ENCODE measurements around the gene LAMC1.

The LAMC1 gene

DNA sequence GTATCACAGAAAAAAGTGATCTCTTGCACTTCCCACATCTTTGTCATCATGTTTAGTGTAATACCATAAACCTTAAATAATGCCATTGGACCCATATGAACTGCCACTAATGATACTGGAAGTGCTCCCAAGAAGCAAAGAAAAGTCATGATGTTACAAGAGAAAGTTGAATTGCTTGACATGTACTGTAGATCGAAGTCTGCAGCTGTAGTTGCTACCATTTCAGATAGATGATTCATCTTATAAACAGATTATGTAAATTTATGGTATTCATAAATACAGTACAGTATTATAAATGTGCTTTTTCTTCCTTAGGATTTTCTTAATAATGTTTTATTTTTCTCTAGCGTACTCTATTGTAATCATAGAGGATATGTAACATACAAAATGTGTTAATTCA lies 132.7 kb downstream of the LAMC1 start:
- DNase-seq, result no peak

GRCh38 chr1:183159960-183160359 lies 136.7 kb downstream of the LAMC1 start:
- peak; percentile 32 for DNase-seq

DNA sequence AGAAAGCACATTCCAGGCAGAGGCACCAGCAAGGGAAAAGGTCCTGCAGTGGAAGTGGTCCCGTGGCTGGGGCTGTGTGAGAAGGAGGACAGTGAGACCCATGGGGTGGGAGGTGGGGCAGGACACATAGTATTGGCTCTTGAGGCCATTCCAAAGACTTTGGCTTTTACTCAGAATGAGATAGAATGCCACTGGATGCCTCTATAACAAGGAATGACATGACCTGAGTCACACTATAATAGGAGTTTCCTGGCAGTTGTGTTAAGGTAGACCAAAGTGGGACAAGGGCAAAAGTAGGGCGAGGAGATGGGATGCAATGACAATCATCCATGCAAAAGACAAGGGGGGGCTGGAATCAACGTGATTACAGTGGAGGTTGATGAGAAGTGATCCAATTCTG lies 138.2 kb downstream of the LAMC1 start:
- DNase-seq, result no peak

GRCh38 chr1:183163316-183163715 lies 140.1 kb downstream of the LAMC1 start:
- DNase-seq, result no peak

GRCh38 chr1:183164340-183164739 lies 141.1 kb downstream of the LAMC1 start:
- no peak for DNase-seq

- DNase-seq, result no peak
These were observed 141.7 kb downstream of the LAMC1 start for GRCh38 chr1:183164963-183165362.

GRCh38 chr1:183165456-183165855 lies 142.2 kb downstream of the LAMC1 start:
- DNase-seq, result no peak

DNA sequence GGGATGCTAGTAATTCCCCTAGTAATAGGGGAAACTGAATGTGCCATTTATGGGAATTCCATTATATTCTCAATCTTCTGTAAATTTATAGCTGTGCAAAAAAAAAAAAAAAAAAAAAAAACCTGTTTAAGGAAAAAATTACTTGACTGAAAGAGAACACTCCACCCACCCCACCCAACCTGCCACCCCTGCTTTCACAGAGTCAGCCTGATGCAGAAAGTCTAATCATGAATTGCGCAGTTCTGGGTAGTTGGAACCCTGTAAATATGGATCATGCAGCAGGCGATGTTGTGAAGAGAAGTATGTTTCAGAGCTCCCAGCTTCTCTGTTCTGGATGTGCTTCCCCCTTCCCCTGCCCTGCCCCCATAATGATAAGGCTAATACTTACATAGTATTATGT lies 143.2 kb downstream of the LAMC1 start:
- no peak for DNase-seq

- no peak for DNase-seq
These were observed 144.5 kb downstream of the LAMC1 start for GRCh38 chr1:183167676-183168075.

- DNase-seq, result no peak
These were observed 145.1 kb downstream of the LAMC1 start for GRCh38 chr1:183168308-183168707.

DNA sequence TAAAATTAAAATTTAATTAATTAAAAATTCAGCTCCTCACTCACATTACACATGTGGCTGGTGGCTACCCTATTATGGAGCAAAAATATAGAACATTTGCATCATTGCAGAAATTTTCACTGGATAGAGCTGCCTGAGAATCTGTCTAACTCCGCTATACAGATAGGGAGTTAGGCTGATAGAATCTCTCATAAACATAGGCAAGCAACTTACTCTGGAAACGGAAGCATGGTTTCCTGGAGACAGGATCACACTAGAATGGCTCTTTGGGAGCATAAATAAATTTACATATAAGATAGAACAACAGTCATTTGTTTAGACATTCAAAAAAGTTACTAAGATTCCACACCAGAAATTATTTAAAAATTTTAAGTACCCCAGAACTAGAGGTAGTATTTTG lies 150.6 kb downstream of the LAMC1 start:
- no peak for DNase-seq

DNA sequence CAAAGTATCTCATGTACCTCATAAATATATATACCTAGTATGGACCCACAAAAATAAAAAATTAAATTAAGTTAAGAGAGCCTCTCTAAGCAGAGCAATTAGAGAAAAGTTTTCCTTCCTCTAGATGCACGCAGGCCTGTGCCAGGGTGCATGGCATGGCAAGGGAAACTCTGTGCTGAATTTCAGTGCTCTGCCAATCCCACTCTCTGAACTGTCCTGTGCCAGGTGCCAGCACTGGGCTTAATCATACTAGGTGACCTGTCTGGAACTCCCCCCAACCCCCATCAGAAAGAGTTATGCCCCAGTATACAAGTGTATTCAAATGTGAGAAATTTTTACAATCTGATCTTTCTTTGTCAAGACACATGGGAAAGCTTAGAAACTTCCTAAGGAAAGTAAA lies 152.4 kb downstream of the LAMC1 start:
- DNase-seq, result no peak

DNA sequence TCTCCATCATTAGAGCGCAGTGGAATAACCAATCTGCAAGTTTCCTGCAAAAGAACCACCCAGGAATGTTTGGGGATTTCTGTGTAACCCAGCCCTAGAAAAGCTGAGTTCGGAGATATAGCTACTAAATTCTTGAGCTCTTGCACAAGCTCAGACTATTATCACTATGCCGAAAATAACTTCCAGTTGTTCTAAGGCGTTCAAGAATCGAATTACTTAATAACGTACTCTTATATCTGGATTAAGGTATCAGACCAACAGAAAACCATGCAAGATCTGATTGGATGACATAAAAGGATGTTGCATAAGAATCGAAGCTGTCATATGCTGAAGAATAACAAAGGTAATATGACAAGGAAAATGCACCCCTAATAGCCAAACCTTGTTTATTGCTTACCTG lies 155.3 kb downstream of the LAMC1 start:
- DNase-seq, result no peak

GRCh38 chr1:183179033-183179432 lies 155.8 kb downstream of the LAMC1 start:
- no peak for DNase-seq

- peak; percentile 54 for DNase-seq
These were observed 157.0 kb downstream of the LAMC1 start for GRCh38 chr1:183180218-183180617.

DNA sequence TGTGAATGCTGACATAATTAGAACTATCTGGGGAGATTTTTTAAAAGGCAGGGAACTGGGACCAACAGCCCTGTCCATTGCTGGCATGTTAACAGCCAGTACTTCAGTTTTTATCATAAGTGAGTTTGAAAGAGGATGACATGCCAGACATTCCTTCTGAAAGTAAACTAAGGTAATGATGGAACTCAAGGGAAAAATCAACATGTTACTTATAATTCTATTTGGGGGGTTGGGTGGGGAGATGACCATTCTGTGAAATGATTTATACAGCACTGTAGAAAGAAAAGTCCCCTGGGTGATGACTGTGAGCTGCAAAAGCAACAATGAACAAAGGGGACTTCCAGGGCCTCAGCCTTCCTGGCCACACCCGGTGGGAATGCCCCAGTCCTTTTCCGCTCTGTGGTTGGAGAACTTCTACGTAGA lies 157.4 kb downstream of the LAMC1 start:
- DNase-seq, result peak; percentile 10

DNA sequence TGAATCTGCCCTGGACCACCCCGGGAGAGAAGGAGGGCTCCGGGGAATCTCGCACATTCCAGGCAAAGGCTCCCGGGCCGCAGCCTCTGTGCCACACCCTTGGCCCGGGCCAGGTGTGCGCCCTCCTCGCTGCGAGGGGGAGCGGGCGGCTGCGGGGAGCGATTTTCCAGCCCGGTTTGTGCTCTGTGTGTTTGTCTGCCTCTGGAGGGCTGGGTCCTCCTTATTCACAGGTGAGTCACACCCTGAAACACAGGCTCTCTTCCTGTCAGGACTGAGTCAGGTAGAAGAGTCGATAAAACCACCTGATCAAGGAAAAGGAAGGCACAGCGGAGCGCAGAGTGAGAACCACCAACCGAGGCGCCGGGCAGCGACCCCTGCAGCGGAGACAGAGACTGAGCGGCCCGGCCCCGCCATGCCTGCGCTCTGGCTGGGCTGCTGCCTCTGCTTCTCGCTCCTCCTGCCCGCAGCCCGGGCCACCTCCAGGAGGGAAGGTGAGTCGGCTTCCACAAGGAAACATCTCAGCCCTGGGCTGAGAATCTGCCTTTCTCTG lies 162.8 kb downstream of the LAMC1 start, which contains the start of gene LAMC2:
TSS of gene LAMC2 (plus strand) at position 324 of the 550 bp plus-strand sequence. CDS start at position 413, 89 bp downstream.
- DNase-seq, result peak; percentile 16

- DNase-seq, result no peak
These were observed 163.6 kb downstream of the LAMC1 start for GRCh38 chr1:183186841-183187240.

DNA sequence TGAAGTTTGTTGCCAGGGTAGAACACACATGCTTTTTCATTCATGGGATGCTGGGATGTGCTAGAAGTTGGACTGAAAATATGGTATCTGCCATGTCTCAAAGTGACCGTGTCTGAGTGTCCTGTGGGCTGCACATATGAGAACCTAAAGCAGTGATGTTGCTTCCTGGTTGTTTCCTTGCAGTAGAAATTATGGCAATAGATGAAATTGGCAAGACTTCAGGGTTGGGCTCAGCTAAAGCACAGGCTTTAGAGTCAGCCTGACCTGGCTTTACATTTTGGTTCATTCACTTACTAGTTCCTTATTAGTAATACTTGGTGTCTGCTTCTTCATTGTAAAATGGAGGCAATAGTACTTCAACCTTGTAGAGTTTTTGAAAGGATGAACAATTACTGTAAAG lies 165.0 kb downstream of the LAMC1 start:
- no peak for DNase-seq

- DNase-seq, result no peak
These were observed 168.6 kb downstream of the LAMC1 start for GRCh38 chr1:183191833-183192232.

GRCh38 chr1:183193963-183194525 lies 170.8 kb downstream of the LAMC1 start:
- DNase-seq, result no peak

DNA sequence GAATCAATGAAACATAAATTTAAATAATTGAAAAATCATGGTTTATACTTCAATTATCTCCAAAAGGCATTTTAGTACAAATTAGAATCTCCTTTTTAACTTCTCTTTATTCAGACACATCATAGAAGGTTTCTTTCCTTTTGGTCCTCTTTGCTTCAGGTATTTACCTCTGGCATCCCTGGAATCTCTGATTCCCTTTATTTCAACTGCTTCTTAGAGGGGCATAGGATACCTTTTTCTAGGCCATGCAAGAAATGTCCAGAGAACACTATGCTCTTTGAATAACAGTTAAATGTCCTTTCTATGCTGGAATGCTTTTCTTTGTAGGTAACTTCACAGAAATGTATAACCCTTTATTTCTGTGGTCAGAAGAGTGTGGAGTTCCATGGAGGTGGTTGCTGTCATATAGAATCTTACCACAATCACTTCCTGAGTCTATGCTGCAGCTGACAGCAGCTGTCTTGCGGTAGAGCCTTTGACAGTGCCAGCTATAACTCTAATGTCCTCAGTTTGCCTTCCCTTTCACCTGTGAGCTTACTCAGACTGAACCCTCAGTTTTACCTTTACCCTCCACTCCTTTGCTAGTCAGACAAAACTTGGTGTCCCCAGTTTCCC lies 171.4 kb downstream of the LAMC1 start:
- no peak for DNase-seq

DNA sequence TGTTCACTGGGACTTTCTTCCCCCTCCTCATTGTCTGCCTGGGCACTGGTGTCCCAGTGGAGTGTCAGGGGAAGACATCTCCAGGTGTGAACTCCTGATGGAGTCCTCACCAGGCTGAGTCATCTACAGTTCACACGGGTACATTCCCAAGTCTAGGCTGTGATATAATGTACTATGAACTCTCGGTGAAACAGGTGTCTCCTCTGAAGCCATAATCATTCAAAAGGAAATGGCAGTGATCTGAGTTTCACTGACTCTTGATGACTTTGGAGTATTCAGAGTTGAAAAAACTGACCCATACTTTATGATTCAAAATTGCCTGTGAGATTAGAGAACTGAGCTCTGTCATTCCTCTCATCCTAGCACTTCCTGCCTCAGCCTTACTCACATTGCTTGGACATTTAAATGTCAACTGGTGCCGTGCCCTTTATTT lies 171.9 kb downstream of the LAMC1 start:
- DNase-seq, result no peak
